SK-N-SH (cell line): ENCODE results near the gene RCE1.

Experiments
- CHD2 ChIP-seq: fragments of 150-350 bp; IDR thresholded peaks from 2 replicates; pipeline ENCODE4 v1.6.1; 2018; ENCODE audit warnings: low read length; ENCODE audit not compliant: partially characterized antibody
- CTCF ChIP-seq: fragments of 200-600 bp; sonication (generic); IDR thresholded peaks from 2 replicates; pipeline ENCODE4 v1.6.1; 2017; ENCODE audit warnings: antibody characterized with exemption, mild to moderate bottlenecking, moderate library complexity
- EP300 ChIP-seq, 2 experiments: IDR thresholded peaks; 2 replicates each; pipeline versions ENCODE4 v1.4.0 to v1.6.1; 2012; ENCODE audit warnings: borderline replicate concordance in 1 of 2, low read depth in 1 of 2, low read length in 1 of 2
- NRF1 ChIP-seq: IDR thresholded peaks from 2 replicates; pipeline ENCODE4 v1.6.1; 2012; ENCODE audit warnings: low read depth, mild to moderate bottlenecking, low read length
- REST ChIP-seq: IDR thresholded peaks from 2 replicates; pipeline ENCODE4 v1.6.1; 2012; ENCODE audit warnings: mild to moderate bottlenecking, low read depth, low read length, moderate library complexity
- ZBTB33 ChIP-seq: IDR thresholded peaks from 2 replicates; pipeline ENCODE4 v1.4.0; 2012; ENCODE audit warnings: low read depth, borderline replicate concordance
- TF ChIP-seq, protein P1 (sequence below): IDR thresholded peaks from 2 replicates; pipeline ENCODE4 v1.4.0; 2012; ENCODE audit warnings: low read depth, borderline replicate concordance

- TF ChIP-seq NRF1, result no peak
- no peak for TF ChIP-seq REST
- TF ChIP-seq, protein P1, sequence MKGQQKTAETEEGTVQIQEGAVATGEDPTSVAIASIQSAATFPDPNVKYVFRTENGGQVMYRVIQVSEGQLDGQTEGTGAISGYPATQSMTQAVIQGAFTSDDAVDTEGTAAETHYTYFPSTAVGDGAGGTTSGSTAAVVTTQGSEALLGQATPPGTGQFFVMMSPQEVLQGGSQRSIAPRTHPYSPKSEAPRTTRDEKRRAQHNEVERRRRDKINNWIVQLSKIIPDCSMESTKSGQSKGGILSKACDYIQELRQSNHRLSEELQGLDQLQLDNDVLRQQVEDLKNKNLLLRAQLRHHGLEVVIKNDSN, result no peak
- no peak for TF ChIP-seq EP300 (IDR thresholded peaks at IDR 0.05; ENCODE audit: borderline replicate concordance in 1 of 2, low read depth in 1 of 2, low read length in 1 of 2)
- no peak for TF ChIP-seq CTCF
- TF ChIP-seq CHD2, result no peak
- TF ChIP-seq ZBTB33, result no peak
These were observed 20.3 kb downstream of the RCE1 start for GRCh38 chr11:66863428-66864125.
